ENCODE results near the gene CFD.
A peak's percentile ranks its signal among the peaks of the same experiment; 100 is the strongest.
"Not testable (repeated sequence)": the region's sequence is repeated elsewhere in the genome, so short reads cannot be mapped to it uniquely, and the experiment has no call there.

CFD gene

DNA sequence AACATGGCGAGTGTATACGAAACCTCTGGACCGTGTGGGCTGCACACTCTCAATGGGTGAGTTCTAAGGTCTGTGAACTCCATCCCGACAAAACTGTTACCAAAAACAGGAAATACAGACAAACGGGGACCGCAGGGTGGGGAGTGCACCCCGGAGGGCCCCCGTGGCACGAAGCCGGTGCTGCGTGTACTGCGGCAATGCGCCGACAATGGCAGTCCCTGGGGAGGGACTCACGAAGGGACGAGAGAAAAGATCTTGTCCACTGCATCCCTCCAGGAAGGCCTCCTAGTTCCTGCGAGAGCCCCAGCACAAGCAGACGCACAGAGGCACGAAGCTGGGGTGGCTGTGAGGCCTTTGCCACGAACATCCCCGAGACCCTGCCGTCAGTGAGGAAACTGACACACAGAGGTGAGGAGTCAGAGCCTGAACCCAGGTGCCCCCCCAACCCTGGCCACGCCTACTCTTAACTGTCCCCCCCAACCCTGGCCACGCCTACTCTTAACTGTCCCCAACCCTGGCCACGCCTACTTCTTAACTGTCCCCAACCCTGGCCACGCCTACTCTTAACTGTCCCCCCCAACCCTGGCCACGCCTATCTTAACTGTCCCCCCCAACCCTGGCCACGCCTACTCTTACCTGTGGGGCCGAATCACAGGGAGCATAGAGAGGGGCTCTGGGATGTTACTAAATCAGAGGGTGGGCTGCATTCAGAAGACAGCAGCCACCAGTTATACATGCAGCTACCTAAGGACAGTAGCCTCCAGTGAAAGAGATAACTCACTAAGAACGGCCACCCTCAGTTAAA, 29.3 kb downstream of the CFD start:
- DNase-seq, result no peak

DNA sequence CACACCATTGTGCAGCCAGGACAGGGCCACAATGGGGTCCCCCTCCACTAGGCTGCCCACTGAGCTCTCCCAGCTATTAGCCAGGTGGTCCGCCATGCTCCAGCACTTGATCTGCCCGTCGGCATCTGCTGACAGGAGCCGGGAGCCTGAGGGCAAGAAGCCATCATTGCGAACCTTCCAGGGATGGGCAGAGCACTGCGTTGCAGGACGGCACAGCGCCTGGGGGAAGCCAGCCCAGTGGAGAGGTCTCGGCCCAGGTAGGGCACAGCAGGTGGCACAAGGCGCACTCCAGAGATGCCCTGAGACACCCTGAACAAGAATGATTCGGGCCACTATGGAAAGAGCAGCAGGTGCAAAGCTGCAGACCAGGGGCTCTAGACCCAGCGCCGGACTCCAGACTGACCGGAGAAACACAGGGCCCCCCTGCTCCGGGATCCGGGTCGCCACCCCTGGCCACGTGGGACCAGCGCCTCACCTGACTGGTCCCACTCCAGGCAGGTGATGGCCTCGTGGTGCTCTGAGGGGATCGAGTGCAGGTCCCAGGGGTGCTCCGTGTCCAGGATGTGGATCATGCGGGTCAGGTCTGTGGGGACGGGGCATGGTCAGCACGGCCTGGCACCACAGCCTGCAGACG, 30.3 kb downstream of the CFD start:
- no peak for DNase-seq

GRCh38 chr19:890831-891230, 31.4 kb downstream of the CFD start:
- DNase-seq, result no peak

GRCh38 chr19:891421-892200, 32.1 kb downstream of the CFD start:
- not testable (repeated sequence) for DNase-seq

GRCh38 chr19:892243-892893, 32.9 kb downstream of the CFD start:
- no peak for DNase-seq

GRCh38 chr19:892894-893689, 33.6 kb downstream of the CFD start, which contains the start of the genes MED16 and RNU6-9:
Gene MED16, minus strand, starts transcription at chr19:893187. Its CDS starts 2,056 bp downstream, at chr19:891131.
Gene RNU6-9, plus strand, starts transcription at chr19:893484.
- DNase-seq, result peak; percentile 98

- no peak for DNase-seq
These were observed 37.0 kb downstream of the CFD start for GRCh38 chr19:896434-896833.

DNA sequence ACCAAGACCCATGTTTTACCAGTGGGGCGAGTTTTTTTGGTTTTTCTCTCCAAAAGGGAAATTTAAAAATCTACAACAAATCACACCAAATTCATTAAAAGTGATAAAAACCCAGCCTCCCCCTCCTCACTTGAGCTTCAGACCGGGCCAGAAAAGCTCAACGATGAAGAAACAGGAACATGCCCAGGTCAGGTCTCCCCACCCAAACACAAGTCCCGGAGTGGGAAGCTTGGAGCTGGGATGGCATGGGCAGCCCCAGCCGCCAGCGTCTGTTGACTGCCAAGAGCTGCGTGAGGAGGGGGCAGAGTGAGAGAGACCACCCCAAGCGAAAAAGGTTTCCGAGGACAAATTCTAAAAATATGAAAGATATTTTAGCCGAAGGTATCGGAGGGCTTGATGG, 37.5 kb downstream of the CFD start:
- DNase-seq, result no peak

GRCh38 chr19:897442-898039, 38.1 kb downstream of the CFD start:
- no peak for DNase-seq

GRCh38 chr19:898663-899062, 39.2 kb downstream of the CFD start:
- peak; percentile 58 for DNase-seq

GRCh38 chr19:899336-900042, 40.0 kb downstream of the CFD start:
- DNase-seq, result no peak

GRCh38 chr19:900043-900301, 40.5 kb downstream of the CFD start:
- no peak for DNase-seq

GRCh38 chr19:900302-901111, 41.0 kb downstream of the CFD start:
- DNase-seq, result no peak

GRCh38 chr19:901216-902092, 42.0 kb downstream of the CFD start:
- DNase-seq, result no peak

- DNase-seq, result no peak
These were observed 42.6 kb downstream of the CFD start for GRCh38 chr19:902093-902370.

DNA sequence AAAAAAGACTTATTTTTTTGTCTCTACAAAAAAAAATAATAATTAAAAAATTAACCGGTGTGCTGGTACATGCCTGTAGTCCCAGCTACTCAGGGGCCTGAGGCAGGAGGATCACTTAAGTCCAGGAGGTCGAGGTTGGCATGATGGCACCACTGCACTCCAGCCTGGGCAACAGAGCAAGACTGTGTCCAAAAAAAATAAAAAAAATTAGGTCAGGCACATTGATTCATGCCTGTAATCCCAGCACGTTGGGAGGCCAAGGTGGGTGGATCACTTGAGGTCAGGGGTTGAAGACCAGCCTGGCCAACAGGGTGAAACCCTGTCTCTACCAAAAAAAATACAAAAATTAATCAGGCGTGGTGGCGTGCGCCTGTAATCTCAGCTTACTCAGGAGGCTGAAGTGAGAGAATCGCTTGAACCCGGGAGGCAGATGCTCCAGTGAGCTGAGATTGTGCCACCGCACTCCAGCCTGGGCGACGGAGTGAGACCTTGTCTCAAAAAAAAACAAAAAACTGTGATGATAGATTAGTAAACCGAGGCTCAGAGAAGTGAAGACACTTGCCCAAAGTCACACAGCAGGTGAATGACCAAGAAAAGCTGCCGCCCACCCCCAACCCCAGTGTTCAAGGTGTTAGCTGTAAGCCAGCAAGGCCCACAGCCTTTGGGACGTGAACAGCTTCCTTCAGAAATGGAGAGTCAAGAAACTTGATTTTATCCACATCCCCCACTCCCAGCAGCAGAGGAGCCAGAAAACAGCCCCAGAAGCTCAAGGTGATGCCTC, 43.2 kb downstream of the CFD start:
- DNase-seq, result no peak

DNA sequence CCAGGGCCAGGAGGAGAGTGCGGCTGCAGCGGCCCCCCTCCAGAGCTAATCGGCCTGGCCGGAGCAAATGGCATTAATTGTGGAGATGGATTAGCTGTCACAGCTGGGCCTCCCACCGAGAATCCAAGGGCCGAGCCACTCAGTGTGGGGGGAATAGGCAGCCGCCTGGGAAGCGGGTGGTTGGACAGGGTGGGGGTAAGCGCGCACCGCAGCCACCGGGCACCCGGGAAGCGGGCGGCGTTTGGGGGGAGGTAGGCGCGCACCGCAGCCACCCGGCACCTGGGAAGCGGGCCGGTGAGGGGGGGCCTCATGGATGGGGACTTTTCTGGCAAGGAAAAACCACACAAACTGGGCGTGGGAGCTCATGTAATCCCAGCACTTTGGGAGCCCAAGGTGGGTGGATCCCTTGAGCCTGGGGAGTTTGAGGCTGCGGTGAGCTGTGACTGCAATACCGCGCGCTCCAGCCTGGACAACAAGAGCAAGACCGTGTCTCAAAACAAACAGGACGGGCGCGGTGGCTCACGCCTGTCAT, 43.9 kb downstream of the CFD start:
- DNase-seq, result peak; percentile 63

DNA sequence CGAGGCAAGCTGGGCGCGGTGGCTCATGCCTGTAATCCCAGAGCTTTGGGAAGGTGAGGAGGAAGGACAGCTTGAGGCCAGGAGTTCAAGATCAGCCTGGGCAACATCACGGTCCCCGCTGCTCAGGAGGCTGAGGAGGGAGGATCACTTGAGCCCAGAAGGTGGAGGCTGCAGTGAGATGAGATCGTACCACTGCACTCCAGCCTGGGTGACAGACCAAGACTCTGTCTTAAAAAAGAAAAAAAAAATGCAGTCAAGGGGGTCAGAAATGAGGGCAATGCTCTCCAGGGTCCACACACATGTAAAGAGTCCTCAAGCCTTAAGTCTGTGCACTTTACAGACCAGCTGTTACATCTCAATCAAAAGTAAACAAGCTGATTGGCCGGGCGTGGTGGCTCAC, 45.1 kb downstream of the CFD start:
- no peak for DNase-seq
